ENCODE measurements around the gene CD300A. TPM values are rescaled to one million over a fixed set of nuclear protein-coding genes. Genes with fewer than 3 reads are reported as not detected.
A peak's percentile ranks its signal among the peaks of the same experiment; 100 is the strongest.
"Not testable (repeated sequence)": the region's sequence is repeated elsewhere in the genome, so short reads cannot be mapped to it uniquely, and the experiment has no call there.

Gene CD300A
- total and polyA plus RNA-seq, 4 donors: 6.7 to 9.9 (median 8.3) TPM

GRCh38 chr17:74485841-74486240, 19.4 kb downstream of the CD300A start:
- no peaks in the 10 kb centered on the region for H3K4me1 ChIP-seq (ENCODE audit: control insufficient read depth, insufficient read depth, low read length)
- no peaks in the 10 kb centered on the region for H3K9me3 ChIP-seq (ENCODE audit: control insufficient read depth, insufficient read depth, low read length)
- H3K27ac ChIP-seq (ENCODE audit: low read depth, low read length): no peak overlapping the region
- H3K4me3 ChIP-seq (ENCODE audit: low read depth, low read length): no peak overlapping the region
- no peaks in the 10 kb centered on the region for H3K27me3 ChIP-seq (ENCODE audit: control insufficient read depth, insufficient read depth, low read length)
- no peaks in the 10 kb centered on the region for H3K36me3 ChIP-seq (ENCODE audit: control insufficient read depth, insufficient read depth, low read length)
- WGBS (ENCODE audit: insufficient coverage): 93% methylated on average over 4 of the region's 5 CpGs
- no peak for DNase-seq (ENCODE audit: low read depth in 4 of 6, low spot score in 6 of 6)

GRCh38 chr17:74488276-74488675, 21.8 kb downstream of the CD300A start:
- not testable (repeated sequence) for H3K4me1 ChIP-seq (ENCODE audit: control insufficient read depth, insufficient read depth, low read length); H3K36me3 ChIP-seq (ENCODE audit: control insufficient read depth, insufficient read depth, low read length); H3K27me3 ChIP-seq (ENCODE audit: control insufficient read depth, insufficient read depth, low read length); DNase-seq (ENCODE audit: low read depth in 4 of 6, low spot score in 6 of 6); H3K4me3 ChIP-seq (ENCODE audit: low read depth, low read length); H3K9me3 ChIP-seq (ENCODE audit: control insufficient read depth, insufficient read depth, low read length); H3K27ac ChIP-seq (ENCODE audit: low read depth, low read length)
- WGBS (ENCODE audit: insufficient coverage): 93% methylated on average over 4 of the region's 4 CpGs

DNA sequence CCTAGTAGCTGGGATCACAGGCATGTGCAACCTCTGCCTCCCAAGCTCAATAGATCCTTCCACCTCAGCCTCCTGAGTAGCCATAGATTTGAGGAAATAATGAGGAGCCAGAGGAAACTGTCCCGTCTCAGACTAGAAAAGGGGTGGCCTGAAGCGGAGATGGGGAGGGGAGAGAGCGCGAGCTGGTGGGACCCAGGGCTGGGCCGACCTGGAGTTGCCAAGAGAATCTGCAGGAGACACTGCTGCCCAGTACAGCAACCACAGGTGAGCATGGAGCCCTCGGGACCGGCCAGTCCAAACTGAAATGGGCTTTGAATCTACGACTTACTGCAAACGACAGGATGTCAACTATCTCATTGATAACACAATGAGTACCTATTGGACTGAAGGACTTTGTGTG, 24.3 kb downstream of the CD300A start:
- no peak overlapping the region for H3K4me3 ChIP-seq (ENCODE audit: low read depth, low read length)
- WGBS (ENCODE audit: insufficient coverage): 95% methylated on average over 8 of the region's 9 CpGs
- H3K27me3 ChIP-seq (ENCODE audit: control insufficient read depth, insufficient read depth, low read length): no peaks in the 10 kb centered on the region
- no peak for DNase-seq (ENCODE audit: low read depth in 4 of 6, low spot score in 6 of 6)
- no peak overlapping the region for H3K27ac ChIP-seq (ENCODE audit: low read depth, low read length)
- H3K4me1 ChIP-seq (ENCODE audit: control insufficient read depth, insufficient read depth, low read length): no peaks in the 10 kb centered on the region
- H3K9me3 ChIP-seq (ENCODE audit: control insufficient read depth, insufficient read depth, low read length): no peaks in the 10 kb centered on the region
- no peaks in the 10 kb centered on the region for H3K36me3 ChIP-seq (ENCODE audit: control insufficient read depth, insufficient read depth, low read length)

- no peaks in the 10 kb centered on the region for H3K9me3 ChIP-seq (ENCODE audit: control insufficient read depth, insufficient read depth, low read length)
- H3K4me1 ChIP-seq (ENCODE audit: control insufficient read depth, insufficient read depth, low read length): no peaks in the 10 kb centered on the region
- no peak overlapping the region for H3K4me3 ChIP-seq (ENCODE audit: low read depth, low read length)
- peak in 1 of 6 donors; percentile 25 for DNase-seq (ENCODE audit: low read depth in 4 of 6, low spot score in 6 of 6)
- H3K27me3 ChIP-seq (ENCODE audit: control insufficient read depth, insufficient read depth, low read length): no peaks in the 10 kb centered on the region
- H3K36me3 ChIP-seq (ENCODE audit: control insufficient read depth, insufficient read depth, low read length): no peaks in the 10 kb centered on the region
- WGBS (ENCODE audit: insufficient coverage): no CpG with 5 or more reads among the region's 7 CpGs
- no peak overlapping the region for H3K27ac ChIP-seq (ENCODE audit: low read depth, low read length)
Measured at GRCh38 chr17:74491626-74492025, 25.2 kb downstream of the CD300A start.

DNA sequence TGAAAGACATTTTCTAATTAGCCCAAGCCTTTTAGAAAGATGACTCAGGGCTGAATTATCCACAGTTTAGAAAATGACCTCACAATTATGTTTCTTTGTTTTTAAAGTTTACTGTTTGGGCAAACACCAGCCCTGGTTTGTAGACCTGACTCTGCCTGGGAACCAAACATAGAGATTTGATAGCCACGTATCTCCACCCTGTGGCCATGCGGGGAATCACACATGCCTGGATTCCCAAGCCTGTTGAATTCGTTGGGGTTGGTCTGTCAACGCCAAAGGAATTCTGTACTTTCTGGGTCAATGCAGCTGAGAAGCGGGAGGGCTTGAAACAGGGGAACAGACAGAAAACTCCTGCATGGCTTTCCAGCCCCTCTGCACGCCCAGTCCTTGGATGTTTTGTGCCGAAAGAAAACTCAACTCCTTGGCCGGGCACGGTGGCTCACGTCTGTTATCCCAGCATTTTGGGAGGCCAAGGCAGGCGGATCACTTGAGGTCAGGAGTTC, 26.9 kb downstream of the CD300A start:
- H3K4me3 ChIP-seq (ENCODE audit: low read depth, low read length): no peak overlapping the region
- DNase-seq (ENCODE audit: low read depth in 4 of 6, low spot score in 6 of 6): peak; percentile 24 to 90 (median 60)
- H3K4me1 ChIP-seq (ENCODE audit: control insufficient read depth, insufficient read depth, low read length): no peaks in the 10 kb centered on the region
- H3K36me3 ChIP-seq (ENCODE audit: control insufficient read depth, insufficient read depth, low read length): no peaks in the 10 kb centered on the region
- WGBS (ENCODE audit: insufficient coverage): 26% methylated on average over 11 of the region's 11 CpGs
- H3K27ac ChIP-seq (ENCODE audit: low read depth, low read length): no peak overlapping the region
- H3K27me3 ChIP-seq (ENCODE audit: control insufficient read depth, insufficient read depth, low read length): no peaks in the 10 kb centered on the region
- H3K9me3 ChIP-seq (ENCODE audit: control insufficient read depth, insufficient read depth, low read length): no peaks in the 10 kb centered on the region

GRCh38 chr17:74497471-74497870, 31.0 kb downstream of the CD300A start:
- Histone ChIP-seq H3K4me1 (ENCODE audit: control insufficient read depth, insufficient read depth, low read length) (no peaks in the 10 kb centered on the region), H3K9me3 (ENCODE audit: control insufficient read depth, insufficient read depth, low read length) (no peaks in the 10 kb centered on the region), H3K27ac (ENCODE audit: low read depth, low read length) (no peak overlapping the region), H3K27me3 (ENCODE audit: control insufficient read depth, insufficient read depth, low read length) (no peaks in the 10 kb centered on the region), H3K4me3 (ENCODE audit: low read depth, low read length) (no peak overlapping the region), H3K36me3 (ENCODE audit: control insufficient read depth, insufficient read depth, low read length) (no peaks in the 10 kb centered on the region)
- no peak for DNase-seq (ENCODE audit: low read depth in 4 of 6, low spot score in 6 of 6)
- 90% methylated on average over 3 of the region's 5 CpGs for WGBS (ENCODE audit: insufficient coverage)

- Histone ChIP-seq H3K27me3 (ENCODE audit: control insufficient read depth, insufficient read depth, low read length) (no peaks in the 10 kb centered on the region), H3K9me3 (ENCODE audit: control insufficient read depth, insufficient read depth, low read length) (no peaks in the 10 kb centered on the region), H3K36me3 (ENCODE audit: control insufficient read depth, insufficient read depth, low read length) (no peaks in the 10 kb centered on the region), H3K27ac (ENCODE audit: low read depth, low read length) (no peak overlapping the region), H3K4me1 (ENCODE audit: control insufficient read depth, insufficient read depth, low read length) (no peaks in the 10 kb centered on the region), H3K4me3 (ENCODE audit: low read depth, low read length) (no peak overlapping the region)
- no peak for DNase-seq (ENCODE audit: low read depth in 4 of 6, low spot score in 6 of 6)
- WGBS (ENCODE audit: insufficient coverage): 79% methylated on average over 3 of the region's 3 CpGs
Measured at GRCh38 chr17:74499992-74500391, 33.6 kb downstream of the CD300A start.

DNA sequence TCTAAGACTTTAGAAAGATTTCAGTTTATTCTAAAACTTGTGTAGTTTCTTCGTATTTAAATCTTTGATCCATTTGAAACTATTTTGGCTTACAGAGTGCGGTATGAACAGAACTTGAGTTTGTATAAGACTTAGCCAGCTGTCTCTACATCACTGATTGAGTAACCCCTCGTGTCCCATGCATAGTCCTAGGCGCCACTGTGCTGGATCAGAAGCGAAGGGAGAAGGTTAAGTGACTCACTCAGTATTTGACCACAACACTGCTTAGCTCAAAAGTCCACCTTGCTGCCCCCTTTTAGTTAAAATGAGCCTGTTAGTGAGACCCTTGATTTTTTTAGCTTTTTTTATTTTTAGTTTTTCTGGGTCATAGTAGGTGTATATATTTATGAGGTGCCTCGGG, 36.4 kb downstream of the CD300A start:
- Histone ChIP-seq H3K4me1 (ENCODE audit: control insufficient read depth, insufficient read depth, low read length) (no peaks in the 10 kb centered on the region), H3K36me3 (ENCODE audit: control insufficient read depth, insufficient read depth, low read length) (no peaks in the 10 kb centered on the region), H3K27ac (ENCODE audit: low read depth, low read length) (no peak overlapping the region), H3K9me3 (ENCODE audit: control insufficient read depth, insufficient read depth, low read length) (no peaks in the 10 kb centered on the region), H3K27me3 (ENCODE audit: control insufficient read depth, insufficient read depth, low read length) (no peaks in the 10 kb centered on the region), H3K4me3 (ENCODE audit: low read depth, low read length) (no peak overlapping the region)
- no CpG with 5 or more reads among the region's 6 CpGs for WGBS (ENCODE audit: insufficient coverage)
- no peak for DNase-seq (ENCODE audit: low read depth in 4 of 6, low spot score in 6 of 6)

GRCh38 chr17:74503949-74504348, 37.5 kb downstream of the CD300A start:
- not testable (repeated sequence) for H3K36me3 ChIP-seq (ENCODE audit: control insufficient read depth, insufficient read depth, low read length); H3K4me3 ChIP-seq (ENCODE audit: low read depth, low read length); H3K27me3 ChIP-seq (ENCODE audit: control insufficient read depth, insufficient read depth, low read length); DNase-seq (ENCODE audit: low read depth in 4 of 6, low spot score in 6 of 6); H3K27ac ChIP-seq (ENCODE audit: low read depth, low read length); H3K4me1 ChIP-seq (ENCODE audit: control insufficient read depth, insufficient read depth, low read length); H3K9me3 ChIP-seq (ENCODE audit: control insufficient read depth, insufficient read depth, low read length)
- WGBS (ENCODE audit: insufficient coverage): 91% methylated on average over 5 of the region's 5 CpGs

DNA sequence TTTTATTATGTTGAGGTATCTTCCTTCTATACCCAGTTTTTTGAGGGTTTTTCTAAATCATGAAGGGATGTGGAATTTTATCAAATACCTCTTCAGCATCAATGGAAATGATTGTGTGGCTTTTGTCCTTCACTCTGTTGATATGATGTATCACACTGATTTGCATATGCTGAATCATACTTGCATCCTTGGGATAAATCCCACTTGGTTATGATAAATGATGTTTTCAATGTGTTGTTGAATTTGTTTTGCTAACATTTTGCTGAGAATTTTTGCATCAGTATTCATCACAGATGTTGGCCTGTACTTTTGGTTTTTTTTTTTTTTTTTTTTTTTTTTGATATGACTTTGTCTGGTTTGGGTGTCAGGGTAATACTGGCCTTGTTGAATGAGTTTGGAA, 41.7 kb downstream of the CD300A start:
- Histone ChIP-seq H3K4me3 (ENCODE audit: low read depth, low read length) (no peak overlapping the region), H3K4me1 (ENCODE audit: control insufficient read depth, insufficient read depth, low read length) (no peaks in the 10 kb centered on the region), H3K9me3 (ENCODE audit: control insufficient read depth, insufficient read depth, low read length) (no peaks in the 10 kb centered on the region), H3K36me3 (ENCODE audit: control insufficient read depth, insufficient read depth, low read length) (no peaks in the 10 kb centered on the region), H3K27me3 (ENCODE audit: control insufficient read depth, insufficient read depth, low read length) (no peaks in the 10 kb centered on the region), H3K27ac (ENCODE audit: low read depth, low read length) (no peak overlapping the region)
- no peak for DNase-seq (ENCODE audit: low read depth in 4 of 6, low spot score in 6 of 6)

Data from spinal cord (tissue), 10 donors.